Activated CD8-positive, alpha-beta memory T cell treated with anti-CD3 and anti-CD28 coated beads, Interleukin-2, amount 50 U/mL, for 24 hours (primary cell): Measurements from ENCODE around the gene LYPD6.

Experiments used
- DNase-seq: peaks from one replicate; pipeline ENCODE4 v3.0.0-alpha.2; 2020; ENCODE audit errors: extremely low read depth

LYPD6 gene

DNA sequence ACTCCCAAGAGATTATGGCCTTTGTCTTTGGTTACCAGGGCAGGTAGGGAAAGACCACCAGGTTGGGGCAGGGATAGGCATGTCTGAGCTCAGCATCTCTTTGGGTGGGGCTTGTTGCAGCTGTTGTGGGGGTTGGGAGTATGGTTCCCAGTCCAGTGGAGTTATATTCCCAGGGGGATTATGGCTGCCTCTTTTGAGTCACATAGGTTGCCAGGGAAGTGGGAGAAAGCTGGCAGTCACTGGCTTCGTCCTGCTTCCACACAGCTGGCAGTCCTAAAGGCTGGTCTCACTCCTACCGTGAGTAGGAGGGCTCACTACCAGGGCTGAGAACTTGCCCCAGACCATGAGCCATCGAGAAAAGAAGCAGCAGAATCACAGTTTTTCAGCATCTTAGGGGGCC is 79.1 kb downstream of the LYPD6 start:
- no peak for DNase-seq

DNA sequence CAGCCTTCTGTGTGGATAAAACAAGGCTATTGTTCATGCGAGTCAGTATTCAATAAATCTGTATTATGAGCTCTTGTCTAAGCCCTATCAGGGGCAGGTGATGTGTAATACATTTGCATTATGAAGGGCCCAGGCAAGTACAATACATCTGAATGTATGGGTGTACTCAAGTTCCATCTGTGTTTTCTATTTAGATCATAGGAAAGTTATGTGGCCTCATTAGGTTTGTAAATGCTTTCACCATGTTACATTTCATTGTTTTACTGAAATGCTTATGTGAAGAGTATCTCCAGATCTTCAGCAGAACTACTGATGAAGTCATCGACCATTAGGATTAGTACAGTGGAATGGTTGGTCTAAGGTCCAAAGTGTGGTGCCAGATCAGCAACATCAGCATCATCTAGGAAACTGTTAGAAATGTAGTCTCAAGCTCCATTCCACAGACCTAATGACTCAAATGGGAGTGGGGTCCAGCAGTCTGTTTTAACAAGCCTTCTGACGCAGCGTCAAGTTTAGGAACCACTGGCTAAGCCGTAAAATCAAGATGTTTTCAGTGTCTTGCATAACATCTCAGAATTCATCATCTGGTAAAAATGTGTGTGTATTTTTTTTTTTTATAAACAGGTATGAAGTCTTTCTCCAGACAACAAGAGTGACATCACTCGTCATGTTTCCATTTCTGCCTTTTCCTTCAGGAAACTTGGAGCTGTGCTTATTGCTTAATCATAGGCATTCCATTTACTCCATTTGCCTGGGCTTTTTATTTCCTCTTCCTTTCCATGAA is 80.5 kb downstream of the LYPD6 start:
- no peak for DNase-seq

DNA sequence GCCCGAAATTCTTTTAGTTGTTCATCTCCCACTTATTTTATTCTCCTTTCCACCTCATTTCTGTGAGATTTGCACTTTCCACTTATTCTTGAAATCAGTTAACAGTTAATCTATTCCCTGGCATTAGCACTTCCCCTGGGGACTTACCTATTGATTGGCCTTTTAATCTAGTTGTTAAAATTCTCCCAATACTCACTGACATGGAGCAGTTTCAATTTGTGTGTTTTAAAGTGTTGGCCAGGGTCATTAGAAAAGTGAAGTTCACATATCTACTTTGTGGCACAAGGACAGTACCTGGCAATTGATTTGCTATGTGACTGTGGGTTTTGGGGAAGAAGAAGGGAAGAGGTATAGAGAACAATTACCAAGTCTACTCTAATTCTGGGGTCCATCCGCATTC is 83.1 kb downstream of the LYPD6 start:
- no peak for DNase-seq

DNA sequence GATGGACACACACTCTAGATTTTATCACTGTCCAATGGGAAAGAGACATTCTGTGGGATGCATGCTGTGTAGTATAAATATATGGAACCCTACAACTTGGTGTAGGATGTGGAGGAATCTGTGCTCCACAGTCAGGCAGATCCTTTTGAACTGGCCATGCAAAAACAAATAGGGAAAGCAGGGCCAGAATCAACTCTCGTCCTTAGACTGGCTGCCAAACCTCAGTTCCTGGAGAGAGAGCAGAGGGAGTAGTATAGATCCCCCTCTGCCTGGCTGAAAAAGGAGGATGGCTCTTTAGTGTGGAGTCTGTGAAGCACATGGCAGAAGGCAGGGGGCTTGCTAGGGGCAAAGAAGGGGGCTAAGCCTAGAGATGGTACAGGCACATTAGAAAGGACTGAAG is 84.7 kb downstream of the LYPD6 start:
- no peak for DNase-seq

DNA sequence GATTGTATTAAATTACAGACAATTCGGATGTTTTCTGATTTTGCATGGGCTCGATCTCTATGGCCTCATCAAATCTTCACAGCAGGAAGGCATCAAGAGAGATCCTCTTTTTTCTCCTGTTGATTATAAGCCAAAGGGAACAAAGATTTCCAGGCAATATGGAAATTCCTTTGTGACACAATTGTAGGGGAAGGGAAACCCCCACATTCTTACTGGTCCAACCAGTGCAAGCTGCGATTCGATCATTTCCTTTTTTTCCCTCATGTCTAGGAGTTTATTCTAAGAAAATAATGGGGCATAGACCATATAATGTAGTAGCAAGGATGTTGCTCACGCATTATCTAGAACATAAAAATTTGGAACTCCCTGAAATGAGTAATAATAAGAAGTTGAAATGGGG is 87.7 kb downstream of the LYPD6 start:
- no peak for DNase-seq

DNA sequence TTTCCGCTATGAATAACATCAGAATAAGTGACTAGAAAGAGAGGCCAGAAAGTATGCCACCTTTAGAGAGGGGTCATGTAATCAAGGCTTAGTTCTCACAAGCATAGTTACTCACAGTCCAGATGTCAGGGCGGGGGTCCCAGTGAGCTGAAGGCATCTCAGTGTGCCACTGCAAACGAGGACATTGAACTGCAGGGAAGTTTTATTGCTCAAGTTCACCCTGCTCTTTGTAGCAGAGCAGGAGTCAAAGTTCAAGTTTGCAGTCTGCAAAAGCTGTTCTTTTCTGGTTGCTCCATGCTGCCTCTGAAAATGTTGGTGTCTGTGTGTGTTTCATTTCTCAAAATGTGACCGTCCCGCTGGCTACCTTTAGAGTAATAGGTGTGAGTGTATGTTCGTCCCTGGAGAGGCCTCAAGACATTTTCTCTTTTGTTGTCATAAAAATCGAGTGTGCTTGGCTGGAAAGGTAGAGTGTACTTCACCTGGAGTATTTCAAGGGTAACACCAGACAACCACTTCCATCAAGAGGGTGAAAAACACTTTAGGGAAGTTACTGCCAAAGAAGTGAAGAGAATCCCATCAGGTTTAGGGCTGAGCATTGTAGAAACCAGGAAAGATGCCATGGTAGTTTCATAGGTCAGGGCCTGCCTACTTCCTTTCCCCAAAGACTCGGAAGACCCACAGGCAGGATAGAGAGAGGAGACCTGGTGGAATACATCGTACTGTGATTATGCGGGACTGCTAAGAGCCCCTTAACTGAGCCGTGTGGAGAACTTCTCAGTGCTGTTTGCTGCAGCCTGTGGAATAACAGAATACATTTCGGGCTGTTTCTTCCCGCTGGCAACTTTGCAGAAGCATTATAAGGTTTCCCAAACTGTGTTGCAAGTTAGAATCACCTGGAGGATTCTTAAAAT is 89.9 kb downstream of the LYPD6 start:
- DNase-seq, result no peak

DNA sequence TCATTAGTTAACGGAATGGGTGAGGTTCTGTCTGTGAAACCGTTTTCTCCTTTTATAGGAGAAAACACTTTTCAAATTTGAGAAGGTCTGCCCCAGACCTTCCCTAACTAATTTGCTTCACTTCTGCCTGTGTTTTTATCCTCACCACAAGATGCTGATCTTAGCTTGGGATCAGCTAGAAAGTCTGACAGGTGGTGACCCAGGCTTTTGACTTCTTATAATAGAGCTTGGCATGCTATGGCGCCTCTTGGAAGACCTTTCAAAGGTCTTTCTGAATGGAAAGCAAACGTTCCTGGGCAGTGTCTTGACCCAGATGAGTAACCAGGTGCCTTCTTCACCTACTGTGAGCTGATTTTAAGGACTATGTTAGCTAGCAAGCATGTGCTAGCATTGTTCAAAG is 91.4 kb downstream of the LYPD6 start:
- no peak for DNase-seq

DNA sequence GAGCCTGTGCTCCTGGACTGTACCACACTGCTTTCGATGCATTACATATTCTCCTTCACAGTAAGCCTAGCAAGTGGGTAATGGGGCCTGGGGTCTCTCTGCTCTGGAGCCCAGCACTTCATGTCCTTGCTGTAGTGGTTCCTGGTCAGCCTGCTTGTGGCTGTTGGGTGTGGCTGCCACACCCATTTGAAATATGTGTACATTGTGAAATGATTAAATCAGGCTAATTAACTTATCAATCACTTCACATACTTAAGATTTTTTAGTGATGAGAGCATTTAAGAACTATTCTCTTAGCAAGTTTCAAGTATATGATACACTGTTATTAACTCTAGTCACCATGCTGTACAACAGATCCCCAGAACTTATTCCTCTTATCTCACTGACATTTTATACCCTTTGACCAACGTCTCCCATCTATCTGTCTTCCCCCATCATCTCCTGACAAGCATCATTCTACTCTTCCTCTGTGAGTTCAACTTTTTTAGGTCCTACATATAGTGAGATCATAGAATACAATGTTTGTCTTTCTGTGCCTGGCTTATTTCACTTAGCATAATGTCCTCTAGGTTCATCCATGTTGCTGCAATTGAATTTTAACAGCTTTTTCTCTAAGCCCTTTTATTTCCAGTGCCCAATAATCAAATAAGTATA is 92.1 kb downstream of the LYPD6 start:
- no peak for DNase-seq

DNA sequence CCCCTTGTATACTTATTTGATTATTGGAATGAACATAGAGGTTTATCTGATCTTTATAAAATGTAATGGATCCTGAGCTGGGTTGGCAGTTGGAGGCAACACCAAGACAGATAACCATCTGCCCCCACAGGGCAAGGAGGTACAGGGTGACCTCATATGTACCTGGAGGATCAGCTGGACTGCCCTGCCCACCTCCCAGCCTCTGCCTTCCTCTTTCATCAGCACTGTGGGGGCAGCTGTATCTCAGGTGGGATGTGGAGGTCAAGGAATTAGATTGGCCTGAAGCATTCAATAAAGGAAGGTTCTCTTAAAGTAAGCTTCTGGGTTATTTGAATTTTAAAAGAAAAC is 92.6 kb downstream of the LYPD6 start:
- DNase-seq, result no peak

DNA sequence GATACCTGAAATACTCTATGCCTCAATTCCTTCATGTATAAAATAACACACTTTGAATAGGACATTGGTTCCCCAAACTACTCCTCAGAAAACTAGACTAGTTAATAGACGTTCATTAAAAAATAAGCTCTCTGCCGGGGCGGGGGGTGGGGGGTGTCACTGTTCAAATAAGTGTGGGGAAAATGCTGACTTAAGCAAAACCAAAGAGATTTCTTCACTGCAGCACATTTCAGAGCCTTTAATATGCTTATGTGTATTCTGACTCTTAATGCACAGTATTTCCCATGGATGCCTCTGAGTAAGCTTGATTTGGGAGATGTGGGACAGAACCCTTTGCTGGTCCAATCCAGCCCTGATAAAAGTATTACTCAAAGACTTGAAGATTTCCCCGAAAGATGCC is 93.2 kb downstream of the LYPD6 start:
- no peak for DNase-seq

DNA sequence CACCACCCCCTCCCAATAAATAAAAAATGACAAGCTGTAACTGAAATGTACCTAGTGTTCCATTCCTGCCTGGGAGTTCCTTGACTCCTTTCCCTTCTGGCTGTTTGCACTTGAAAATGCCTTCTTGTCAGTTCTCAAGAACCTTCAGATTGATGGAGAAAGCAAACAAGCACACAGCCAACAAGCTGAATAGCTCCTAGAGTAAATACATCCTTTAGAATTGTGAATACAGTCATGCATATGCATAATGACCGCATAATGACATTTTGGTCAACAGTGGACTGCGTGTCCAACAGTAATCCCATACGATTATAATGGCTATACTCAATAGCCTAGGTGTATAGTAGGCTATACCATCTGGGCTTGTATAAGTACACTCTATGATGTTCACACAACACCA is 97.0 kb downstream of the LYPD6 start:
- DNase-seq, result no peak

DNA sequence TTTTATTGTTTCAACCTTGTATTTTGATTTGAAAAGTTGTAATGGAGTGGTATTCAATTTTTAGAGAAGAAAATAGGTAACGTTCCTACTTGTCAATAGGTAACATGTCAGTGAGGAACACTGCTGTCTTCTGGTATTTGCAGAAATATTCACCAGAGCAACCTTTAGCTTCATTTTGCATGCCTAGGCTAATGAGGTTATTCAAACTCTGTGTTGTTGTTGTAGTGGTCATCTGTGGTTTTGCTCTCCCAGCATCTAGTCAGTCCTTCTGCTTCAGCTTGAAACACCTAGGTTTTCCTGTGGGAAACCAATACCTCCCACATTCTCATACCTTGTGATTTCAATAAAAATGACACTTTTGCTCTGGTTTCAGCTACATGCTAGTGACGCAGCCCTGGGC is 98.4 kb downstream of the LYPD6 start:
- DNase-seq, result no peak

DNA sequence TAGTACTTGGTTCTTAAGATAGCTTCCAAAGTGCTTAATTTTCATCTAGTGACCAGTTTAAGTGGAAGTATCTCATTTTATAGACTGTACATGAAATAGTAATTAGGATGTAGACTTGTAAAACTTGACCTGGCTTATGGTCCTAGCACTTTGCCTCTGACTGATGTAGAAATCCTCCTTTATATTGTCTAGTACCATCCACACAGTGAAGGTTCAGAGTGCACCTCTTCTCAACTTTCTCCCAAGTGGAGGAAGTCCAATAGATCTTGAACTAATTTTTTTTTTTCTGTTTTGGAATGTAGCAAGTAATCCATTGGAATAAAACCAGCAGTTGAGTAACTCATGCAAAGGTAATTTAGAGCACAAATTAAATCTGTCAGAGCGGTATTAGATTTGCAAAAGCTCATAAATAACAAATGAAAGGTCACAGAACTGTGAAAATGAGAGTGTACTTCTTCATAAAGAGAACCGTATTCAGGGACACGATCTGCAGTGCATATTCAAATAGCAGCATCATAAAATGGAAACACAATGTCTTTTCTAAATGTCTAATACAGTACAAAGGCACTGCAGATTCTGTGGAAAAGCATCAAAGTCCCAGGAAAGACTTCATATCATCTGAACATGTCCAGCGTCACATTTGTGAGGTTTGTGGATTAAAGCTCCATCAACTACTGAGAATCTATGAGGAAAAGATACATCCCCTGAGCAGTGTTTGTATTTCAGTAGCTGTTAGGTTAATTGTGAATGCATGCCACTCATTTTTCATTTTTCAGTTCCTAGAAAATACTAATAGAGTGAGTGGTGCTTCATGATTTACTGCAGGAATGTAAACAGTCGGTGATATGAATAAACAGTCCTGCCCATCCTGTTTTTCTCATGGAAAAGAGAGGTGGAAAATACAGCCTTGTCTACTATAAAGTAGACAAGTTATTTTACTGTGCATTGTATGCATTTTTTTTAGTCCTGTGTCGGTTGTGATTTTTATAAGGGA is 100.7 kb downstream of the LYPD6 start:
- no peak for DNase-seq

DNA sequence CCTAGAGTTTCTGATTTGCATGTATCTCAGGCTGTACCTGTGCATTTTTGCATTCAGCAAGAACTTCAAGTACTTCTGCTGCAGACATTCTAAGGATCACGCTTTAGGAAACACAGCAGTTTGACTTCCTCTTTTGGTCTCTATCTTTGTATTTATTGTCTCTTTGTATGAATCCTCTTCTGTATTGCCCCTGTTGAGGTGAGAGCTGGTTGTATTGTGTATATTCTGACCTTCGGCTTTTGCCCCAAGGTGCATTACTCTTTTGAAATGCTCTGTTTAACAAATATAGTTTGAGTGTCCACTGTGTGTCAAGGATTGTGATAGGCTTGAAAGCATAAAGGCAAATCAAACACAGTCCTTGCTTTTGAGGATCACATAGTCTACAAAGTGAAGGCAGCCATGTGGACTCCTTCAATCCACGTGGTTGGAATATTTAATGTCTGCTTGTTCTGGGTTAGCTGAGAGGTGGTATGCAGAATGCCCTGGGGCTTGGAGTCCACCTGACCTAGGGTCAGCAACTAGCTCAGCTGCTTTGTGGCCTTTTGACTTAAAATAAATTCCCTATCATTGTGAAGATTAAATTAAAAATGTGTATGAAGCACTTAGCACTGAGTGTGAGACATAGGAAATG is 108.1 kb downstream of the LYPD6 start:
- no peak for DNase-seq

DNA sequence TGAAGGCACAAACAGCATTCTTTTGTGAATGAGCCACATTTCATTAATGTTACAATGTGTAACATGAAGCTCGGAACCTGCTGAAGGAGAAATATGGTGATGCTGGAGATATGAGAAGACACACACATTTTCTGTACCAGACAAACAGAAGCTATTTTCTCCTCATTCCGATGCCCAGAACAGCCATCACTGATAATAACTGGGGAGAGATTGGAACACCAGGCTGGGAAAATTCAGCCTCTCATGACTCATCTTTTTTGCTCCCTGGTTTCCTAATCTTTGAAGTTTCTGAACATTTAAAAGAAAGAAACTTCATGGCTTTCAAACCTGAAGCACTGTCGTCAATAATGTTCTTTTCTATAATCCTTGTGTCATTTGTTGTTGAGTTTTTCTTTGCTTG is 110.9 kb downstream of the LYPD6 start:
- no peak for DNase-seq

DNA sequence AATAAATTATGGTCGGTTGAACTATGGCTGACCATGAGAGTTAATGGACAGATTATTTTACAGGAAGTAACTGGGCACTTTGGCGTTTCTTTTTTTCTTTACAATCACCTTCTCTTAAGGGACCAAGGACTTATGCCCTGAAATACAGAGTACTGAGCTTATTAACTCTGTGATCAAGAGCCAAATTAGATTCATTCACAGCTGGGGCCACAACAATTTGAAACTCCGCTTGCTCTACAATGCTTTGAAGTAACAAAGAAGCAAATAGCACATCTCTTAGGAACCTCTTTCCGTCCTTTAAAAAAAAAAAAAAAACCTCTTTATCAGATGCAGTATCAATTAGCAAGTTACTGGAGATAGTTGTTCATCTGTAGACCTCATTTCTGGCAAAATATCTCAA is 112.0 kb downstream of the LYPD6 start:
- DNase-seq, result no peak

DNA sequence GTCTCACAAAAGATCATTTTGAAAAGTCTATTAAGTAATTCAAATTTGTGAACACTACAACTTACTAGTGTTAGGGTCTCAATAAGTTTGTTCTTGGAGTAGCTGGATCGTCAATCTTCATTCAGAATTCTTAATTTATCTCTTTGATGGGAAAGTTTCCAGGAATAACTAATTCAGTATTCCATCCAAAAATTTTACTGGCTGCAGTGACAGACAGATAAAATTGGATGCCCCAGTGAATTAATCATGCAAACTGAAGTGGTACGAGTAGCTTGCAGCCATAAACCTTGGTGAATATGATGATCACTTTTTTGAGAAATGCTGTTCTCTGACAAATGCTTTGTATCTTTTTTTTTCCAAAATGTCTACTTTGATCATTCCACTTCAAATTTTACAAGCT is 112.8 kb downstream of the LYPD6 start:
- no peak for DNase-seq

DNA sequence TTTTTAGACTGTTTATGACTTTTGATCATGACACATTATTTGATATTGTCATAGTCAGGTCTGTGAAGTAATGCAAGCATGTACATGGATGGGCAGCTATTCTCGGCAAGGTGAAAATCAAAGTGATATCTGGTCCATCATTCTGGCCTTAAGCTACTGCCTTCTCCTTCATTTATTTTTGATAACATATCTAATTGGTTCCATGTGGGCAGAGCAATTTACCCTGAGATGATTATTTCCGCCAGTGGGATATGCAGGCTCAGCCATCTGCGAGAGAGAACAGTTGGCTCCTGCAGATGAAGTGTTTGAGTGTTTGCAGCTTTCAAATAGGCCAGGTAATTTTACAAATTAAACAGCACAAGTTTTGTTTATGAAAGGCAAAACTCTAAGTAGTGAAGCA is 116.4 kb downstream of the LYPD6 start:
- DNase-seq, result no peak

DNA sequence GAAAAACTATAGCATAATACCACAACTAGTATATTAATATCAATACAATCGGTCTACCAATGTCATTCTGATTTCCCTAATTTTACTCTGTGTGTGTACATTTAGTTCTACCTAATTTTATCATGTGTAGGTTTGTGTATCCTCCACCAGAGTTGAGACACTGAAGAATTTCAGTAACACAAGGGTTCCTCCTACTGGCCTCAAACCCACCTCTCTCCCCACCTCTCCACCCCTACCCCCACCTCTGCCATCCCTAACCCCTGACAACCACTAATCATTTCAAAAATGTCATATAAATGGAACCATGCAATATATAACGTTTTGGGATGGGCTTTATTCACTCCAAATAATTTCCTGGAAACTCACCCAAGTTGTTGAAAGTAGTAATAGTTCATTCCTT is 117.9 kb downstream of the LYPD6 start:
- DNase-seq, result no peak

DNA sequence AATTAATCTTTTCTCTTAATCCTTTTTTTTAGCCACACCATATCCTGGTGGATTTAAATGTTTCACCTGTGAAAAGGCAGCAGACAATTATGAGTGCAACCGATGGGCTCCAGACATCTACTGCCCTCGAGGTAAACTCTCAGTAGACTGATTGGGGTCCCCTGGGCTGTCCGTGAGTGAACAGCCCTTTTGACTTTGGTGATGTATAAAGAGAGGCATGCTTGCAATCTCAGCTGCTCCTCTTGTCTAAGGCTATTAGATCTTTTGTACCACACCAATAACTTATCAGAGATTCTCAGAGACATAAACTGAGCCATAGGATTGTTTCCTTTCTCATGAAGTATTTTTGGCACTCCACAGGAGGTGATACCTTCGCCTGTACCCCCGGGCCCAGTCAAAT is 118.6 kb downstream of the LYPD6 start:
- no peak for DNase-seq
